GM23248 (cell line): ENCODE measurements around the gene UBXN11.

Experiments
- EZH2 ChIP-seq: fragments of 200-600 bp; sonication (generic); IDR thresholded peaks from 2 replicates; pipeline ENCODE4 v1.6.1; 2018; ENCODE audit warnings: antibody characterized with exemption, mild to moderate bottlenecking; ENCODE audit not compliant: insufficient read depth, poor library complexity, severe bottlenecking
- EZH2phosphoT487 ChIP-seq: fragments of 200-600 bp; sonication (generic); IDR thresholded peaks from 2 replicates; pipeline ENCODE4 v1.6.1; 2018; ENCODE audit warnings: antibody characterized with exemption, moderate library complexity, mild to moderate bottlenecking, low read depth; ENCODE audit not compliant: insufficient read depth

- TF ChIP-seq EZH2phosphoT487 = no peak
- TF ChIP-seq EZH2 = no peak
Observed at GRCh38 chr1:26278724-26279455, 27.5 kb downstream of the UBXN11 start.
